H1 (cell line): Measurements from ENCODE around the gene SRCIN1. TPM values are rescaled to one million over a fixed set of nuclear protein-coding genes. Genes with fewer than 3 reads are reported as not detected.
"Not testable (repeated sequence)": the region's sequence is repeated elsewhere in the genome, so short reads cannot be mapped to it uniquely, and the experiment has no call there.

ENCODE experiments used
- CTCF ChIA-PET: fragments of 300-600 bp; sonication (Branson Sonifier 250); formaldehyde crosslinking; loops from one replicate; lab custom pipeline; 2021; ENCODE audit not compliant: partially characterized antibody; lab: Charles Lee
- POLR2A ChIA-PET: fragments of 300-600 bp; sonication (Branson Sonifier 250); formaldehyde crosslinking; loops from one replicate; lab custom pipeline; 2021; ENCODE audit warnings: inconsistent platforms; ENCODE audit not compliant: partially characterized antibody; lab: Charles Lee
- DNase-seq, 2 experiments: peaks; one replicate each; pipeline versions ENCODE4 v3.0.0 to v3.0.0-alpha.2; 2010 to 2022; ENCODE audit warnings: low spot score in 2 of 2, low read depth in 1 of 2, mixed read lengths in 1 of 2
- FAIRE-seq: peaks from 2 replicates; lab custom pipeline; 2011; peaks lifted over from hg19 to GRCh38; lab: Jason Lieb, UNC
- H2AFZ ChIP-seq: 2 replicates; pipeline ENCODE4 v1.8.1; 2012; ENCODE audit warnings: low read length, inconsistent platforms
- H2AK5ac ChIP-seq: 2 replicates; pipeline ENCODE4 v1.6.1; 2013; ENCODE audit warnings: low read depth, low read length
- H2BK120ac ChIP-seq: replicated peaks from 2 replicates; pipeline ENCODE3; 2013; ENCODE audit warnings: low read depth, low read length, inconsistent platforms
- H2BK12ac ChIP-seq: 2 replicates; pipeline ENCODE4 v1.6.1; 2013; ENCODE audit warnings: low read depth, low read length
- H2BK15ac ChIP-seq: 2 replicates; pipeline ENCODE4 v1.6.1; 2013; ENCODE audit warnings: low read length
- H2BK20ac ChIP-seq: 2 replicates; pipeline ENCODE4 v1.6.1; 2013; ENCODE audit warnings: low read length
- H2BK5ac ChIP-seq: 2 replicates; pipeline ENCODE4 v1.6.1; 2013; ENCODE audit warnings: low read depth, low read length
- H3K14ac ChIP-seq: 2 replicates; pipeline ENCODE4 v1.6.1; 2013; ENCODE audit warnings: inconsistent platforms; ENCODE audit not compliant: insufficient read length
- H3K18ac ChIP-seq: 2 replicates; pipeline ENCODE4 v1.6.1; 2013; ENCODE audit warnings: low read length; ENCODE audit errors: extremely low read depth
- H3K23ac ChIP-seq: 2 replicates; pipeline ENCODE4 v1.6.1; 2013; ENCODE audit warnings: inconsistent platforms; ENCODE audit not compliant: insufficient read length
- H3K23me2 ChIP-seq: 2 replicates; pipeline ENCODE4 v1.6.1; 2013; ENCODE audit warnings: low read depth, low read length
- H3K27ac ChIP-seq: 2 replicates; pipeline ENCODE4 v1.6.1; 2011; ENCODE audit warnings: low read depth, low read length, inconsistent platforms
- H3K27me3 ChIP-seq, 4 experiments: replicated peaks in 1 of 4; 1 replicate in 1 of 4; 2 replicates in 3 of 4; pipeline versions ENCODE4 v1.6.1 to v1.8.1; 2011 to 2013; ENCODE audit warnings: low read length in 3 of 4, mild to moderate bottlenecking in 3 of 4, inconsistent platforms in 2 of 4, mixed read lengths in 2 of 4, moderate library complexity in 1 of 4; ENCODE audit not compliant: control insufficient read depth in 3 of 4, insufficient read depth in 3 of 4; ENCODE audit errors: extremely low read depth in 1 of 4
- H3K36me3 ChIP-seq, 4 experiments: 2 replicates each; pipeline versions ENCODE4 v1.6.1 to v1.8.1; 2011 to 2013; ENCODE audit warnings: mild to moderate bottlenecking in 4 of 4, low read length in 3 of 4, moderate library complexity in 2 of 4, control low read depth in 1 of 4, inconsistent platforms in 1 of 4; ENCODE audit not compliant: insufficient read depth in 4 of 4, control insufficient read depth in 2 of 4
- H3K4ac ChIP-seq: replicated peaks from 2 replicates; pipeline ENCODE3; 2013; ENCODE audit warnings: low read length, low read depth, mixed read lengths, inconsistent platforms; ENCODE audit not compliant: insufficient read length
- H3K4me1 ChIP-seq, 4 experiments: replicated peaks in 1 of 4; 1 replicate in 1 of 4; 2 replicates in 3 of 4; pipeline versions ENCODE4 v1.6.1 to v1.8.1; 2011 to 2013; ENCODE audit warnings: low read length in 3 of 4, inconsistent platforms in 2 of 4, mixed read lengths in 1 of 4; ENCODE audit not compliant: insufficient read depth in 4 of 4, control insufficient read depth in 3 of 4
- H3K4me2 ChIP-seq, 2 experiments: 2 replicates each; pipeline versions ENCODE4 v1.6.1 to v1.8.1; 2011 to 2013; ENCODE audit warnings: low read depth in 2 of 2, low read length in 2 of 2, control low read depth in 1 of 2, inconsistent platforms in 1 of 2, mild to moderate bottlenecking in 1 of 2; ENCODE audit not compliant: insufficient read depth in 1 of 2
- H3K4me3 ChIP-seq, 4 experiments: fragments of 200-600, 300-600 bp in 1 of 4; sonication (generic), shearing (Covaris generic), sonication (Bioruptor Twin) in 1 of 4; 2 replicates each; pipeline versions ENCODE4 v1.5.1 to v1.8.1; 2011 to 2016; ENCODE audit warnings: low read length in 4 of 4, low read depth in 3 of 4, control low read depth in 2 of 4, inconsistent platforms in 2 of 4, mild to moderate bottlenecking in 2 of 4, mixed read lengths in 1 of 4, moderate library complexity in 1 of 4; ENCODE audit not compliant: insufficient read depth in 2 of 4; ENCODE audit errors: extremely low read depth in 1 of 4
- H3K56ac ChIP-seq: replicated peaks from 2 replicates; pipeline ENCODE3; 2013; ENCODE audit warnings: low read depth, mild to moderate bottlenecking, mixed read lengths, low read length, inconsistent platforms; ENCODE audit not compliant: insufficient read length
- H3K79me1 ChIP-seq: 2 replicates; pipeline ENCODE4 v1.6.1; 2013; ENCODE audit warnings: low read depth, low read length, control low read depth
- H3K79me2 ChIP-seq, 2 experiments: 2 replicates each; pipeline versions ENCODE4 v1.6.1 to v1.8.1; 2012 to 2013; ENCODE audit warnings: low read length in 2 of 2, mild to moderate bottlenecking in 2 of 2, inconsistent platforms in 1 of 2; ENCODE audit not compliant: insufficient read depth in 2 of 2, control insufficient read depth in 1 of 2
- H3K9ac ChIP-seq, 4 experiments: replicated peaks in 1 of 4; 1 replicate in 1 of 4; 2 replicates in 3 of 4; pipeline versions ENCODE4 v1.6.1 to v1.8.1; 2011 to 2013; ENCODE audit warnings: low read depth in 3 of 4, low read length in 3 of 4, control low read depth in 2 of 4, mild to moderate bottlenecking in 2 of 4, moderate library complexity in 2 of 4, inconsistent platforms in 1 of 4; ENCODE audit errors: extremely low read depth in 1 of 4
- H3K9me3 ChIP-seq, 2 experiments: 2 replicates each; pipeline versions ENCODE4 v1.6.1 to v1.8.1; 2012 to 2013; ENCODE audit warnings: mild to moderate bottlenecking in 2 of 2, moderate library complexity in 2 of 2, control low read depth in 1 of 2, inconsistent platforms in 1 of 2, low read depth in 1 of 2, low read length in 1 of 2, mixed read lengths in 1 of 2; ENCODE audit not compliant: insufficient read depth in 2 of 2
- H4K20me1 ChIP-seq, 2 experiments: replicated peaks in 1 of 2; 2 replicates each; pipeline versions ENCODE3 to v1.8.1; 2011 to 2013; ENCODE audit warnings: inconsistent platforms in 2 of 2, low read length in 2 of 2, mild to moderate bottlenecking in 1 of 2; ENCODE audit not compliant: insufficient read depth in 2 of 2, control insufficient read depth in 1 of 2
- H4K5ac ChIP-seq: 2 replicates; pipeline ENCODE4 v1.6.1; 2013; ENCODE audit warnings: low read length, low read depth, mixed read lengths, inconsistent platforms; ENCODE audit not compliant: insufficient read length
- H4K8ac ChIP-seq: 2 replicates; pipeline ENCODE4 v1.8.0; 2013; ENCODE audit warnings: mild to moderate bottlenecking, moderate library complexity, low read length, inconsistent platforms; ENCODE audit not compliant: insufficient read depth; ENCODE audit errors: extremely low read depth
- H4K91ac ChIP-seq: replicated peaks from 2 replicates; pipeline ENCODE3; 2013; ENCODE audit warnings: low read length, mixed read lengths, inconsistent platforms; ENCODE audit not compliant: insufficient read length
- WGBS, 2 experiments: shearing (Covaris generic) in 1 of 2; methylation state at CpG; one replicate each; pipeline versions ENCODE4 v1.1.6 to v1.1.7; 2013 to 2015; ENCODE audit warnings: low lambda C conversion rate in 2 of 2, mixed read lengths in 2 of 2, inconsistent platforms in 1 of 2, low coverage in 1 of 2, missing lambda C conversion rate in 1 of 2; ENCODE audit not compliant: insufficient replicate concordance in 2 of 2, insufficient coverage in 1 of 2, insufficient read length in 1 of 2; ENCODE audit errors: extremely low coverage in 1 of 2, missing lambda C conversion rate in 1 of 2; 5-methylcytosine and 5-hydroxymethylcytosine counted together
- polyA plus RNA-seq, 7 experiments: library from polyadenylated mRNA; depleted of rRNA in 3 of 7; stranded (reverse) in 5 of 7; unstranded in 2 of 7; fragments of >200 nt in 5 of 7; fragments of 200-250 nt in 2 of 7; gene quantifications; 1 replicate in 5 of 7; 2 replicates in 1 of 7; 4 replicates in 1 of 7; pipeline versions ENCODE4 v1.2.1 to v1.2.3, GENCODE V29; 2011 to 2013; ENCODE audit warnings: missing spikeins in 2 of 7, mixed read lengths in 2 of 7
- total RNA-seq: library from RNA; stranded (reverse); fragmentation: NEBNext Ultra II Directional; extraction: Animal tissue kit (Norgen Biotek cat#: 25700); gene quantifications from 2 replicates; pipeline ENCODE4 v1.2.1, GENCODE V29; 2021

Gene SRCIN1
- total and polyA plus RNA-seq, 2 of the 8 experiments (the other 6 are each of a cell fraction or from before 2014, with no cell fraction given) = 2.8 to 3.8 TPM

GRCh38 chr17:38497656-38498055, 108.1 kb downstream of the SRCIN1 start:
- H3K79me2 ChIP-seq, H3K4me1 ChIP-seq, H3K23ac ChIP-seq, H3K9ac ChIP-seq, POLR2A ChIA-PET, H3K56ac ChIP-seq, FAIRE-seq, H2AK5ac ChIP-seq, H3K9me3 ChIP-seq, H3K4me3 ChIP-seq, H4K8ac ChIP-seq, H4K20me1 ChIP-seq, H3K4me2 ChIP-seq, H4K5ac ChIP-seq, H3K18ac ChIP-seq, H3K79me1 ChIP-seq, H2BK12ac ChIP-seq, H3K14ac ChIP-seq, H2AFZ ChIP-seq, H3K23me2 ChIP-seq, H2BK5ac ChIP-seq, H2BK15ac ChIP-seq, H2BK120ac ChIP-seq, H3K27ac ChIP-seq, H3K4ac ChIP-seq, H2BK20ac ChIP-seq, DNase-seq, H4K91ac ChIP-seq, H3K27me3 ChIP-seq: not testable (repeated sequence)
- H3K36me3 ChIP-seq = peaks cover 2 to 24% (median 9%) of the 10 kb centered on the region in 4 experiments; a peak in 7 of 8 replicates
- 84% methylated on average over 9 of the region's 10 CpGs; no CpG with 5 or more reads in 1 of the 2 experiments for WGBS, 2 experiments
- CTCF ChIA-PET = interaction anchor here (0.9 to 4.8 kb wide), 9 partner anchors 37 to 263 kb away, joined by 3 to 25 read pairs (median 4); no protein-coding TSS in a partner anchor

DNA sequence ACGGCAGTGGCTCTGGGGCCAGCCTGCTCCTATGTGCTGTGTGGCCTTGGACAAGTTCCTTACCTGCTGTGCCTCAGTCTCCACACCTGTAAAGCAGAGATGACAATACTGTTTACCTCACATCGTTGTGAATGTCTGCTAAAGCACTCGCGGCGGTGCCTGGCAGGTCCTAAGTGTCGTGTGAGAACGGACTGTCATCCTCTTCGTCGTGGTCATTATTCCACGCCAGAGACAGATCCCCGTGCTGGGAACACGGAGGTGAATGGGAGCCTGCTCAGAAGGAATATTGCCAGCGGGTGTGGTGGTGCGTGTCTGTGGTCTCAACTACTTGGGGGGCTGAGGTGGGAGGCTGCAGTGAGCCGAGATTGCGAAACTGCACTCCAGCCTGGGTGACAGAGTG, 111.6 kb downstream of the SRCIN1 start:
- H2BK15ac ChIP-seq, H3K27ac ChIP-seq, DNase-seq, FAIRE-seq, H2BK5ac ChIP-seq, H4K5ac ChIP-seq, H2BK120ac ChIP-seq, H4K91ac ChIP-seq, H2BK20ac ChIP-seq, H3K4me2 ChIP-seq, H3K79me2 ChIP-seq, H3K56ac ChIP-seq, H3K9me3 ChIP-seq, H4K20me1 ChIP-seq, H3K4ac ChIP-seq, H3K9ac ChIP-seq, H4K8ac ChIP-seq, H2AK5ac ChIP-seq, H3K14ac ChIP-seq, H3K27me3 ChIP-seq, H3K4me1 ChIP-seq, H3K4me3 ChIP-seq, H3K18ac ChIP-seq, H2AFZ ChIP-seq, H2BK12ac ChIP-seq, POLR2A ChIA-PET, H3K23ac ChIP-seq, H3K79me1 ChIP-seq, H3K23me2 ChIP-seq: not testable (repeated sequence)
- CTCF ChIA-PET = interaction anchor here (1.4 to 2.3 kb wide), 3 partner anchors 18 to 175 kb away, joined by 3 to 6 read pairs (median 3); no protein-coding TSS in a partner anchor
- peaks cover 2 to 35% (median 12%) of the 10 kb centered on the region in 4 experiments; a peak in 7 of 8 replicates for H3K36me3 ChIP-seq
- 87% methylated on average over 16 of the region's 16 CpGs; no CpG with 5 or more reads in 1 of the 2 experiments for WGBS, 2 experiments
